ENCODE data around the gene BOLA3. TPM values are rescaled to one million over a fixed set of nuclear protein-coding genes. Genes with fewer than 3 reads are reported as not detected.
"Not testable (repeated sequence)": the region's sequence is repeated elsewhere in the genome, so short reads cannot be mapped to it uniquely, and the experiment has no call there.

The BOLA3 gene
- total and polyA plus RNA-seq, 11 donors, result 52.2 to 242 (median 65.3) TPM

GRCh38 chr2:74137651-74138599, 9.8 kb downstream of the BOLA3 start:
- ATAC-seq, result peak in 1 of 4 donors; percentile 14
- no peak for DNase-seq
- H3K4me3 ChIP-seq, result no peak overlapping the region
- H3K9me3 ChIP-seq, result peaks cover 0 to 3% (median 0%) of the 10 kb centered on the region in 12 donors
- peaks cover 0 to 42% (median 34%) of the 10 kb centered on the region in 9 donors for H3K36me3 ChIP-seq
- H3K4me1 ChIP-seq, result no peaks in the 10 kb centered on the region
- no peak overlapping the region for H3K27ac ChIP-seq
- H3K27me3 ChIP-seq, result no peaks in the 10 kb centered on the region
- intact Hi-C loops (cut with DNase I), result no loop called here
- TF ChIP-seq CTCF (IDR thresholded peaks at IDR 0.05) (no peak), POLR2A (IDR thresholded peaks at IDR 0.05) (no peak)
- 87 to 95% (median 94%) methylated on average over 11 of the region's 11 CpGs for WGBS, 4 donors

- H3K9me3 ChIP-seq, result peaks cover 0 to 3% (median 0%) of the 10 kb centered on the region in 12 donors
- TF ChIP-seq POLR2A (IDR thresholded peaks at IDR 0.05) (no peak), CTCF (IDR thresholded peaks at IDR 0.05) (no peak)
- H3K4me3 ChIP-seq, result no peak overlapping the region
- intact Hi-C loops (cut with DNase I), result no loop called here
- no peaks in the 10 kb centered on the region for H3K4me1 ChIP-seq
- H3K36me3 ChIP-seq, result peaks cover 0 to 19% (median 12%) of the 10 kb centered on the region in 9 donors
- H3K27me3 ChIP-seq, result peaks cover 0 to 19% (median 0%) of the 10 kb centered on the region in 9 donors
- 86 to 94% (median 90%) methylated on average over 5 of the region's 5 CpGs for WGBS, 4 donors
- ATAC-seq, result no peak
- H3K27ac ChIP-seq, result no peak overlapping the region
- DNase-seq, result no peak
These were observed 15.8 kb downstream of the BOLA3 start for GRCh38 chr2:74131901-74132300.

- Histone ChIP-seq H3K27me3 (peaks cover 0 to 19% (median 0%) of the 10 kb centered on the region in 9 donors), H3K36me3 (peaks cover 0 to 19% (median 12%) of the 10 kb centered on the region in 9 donors), H3K4me1 (no peaks in the 10 kb centered on the region), H3K9me3 (peaks cover 0 to 3% (median 0%) of the 10 kb centered on the region in 12 donors), H3K4me3 (no peak overlapping the region), H3K27ac (no peak overlapping the region)
- ATAC-seq, result peak in 1 of 4 donors; percentile 20
- 33 to 53% (median 48%) methylated on average over 41 of the region's 41 CpGs for WGBS, 4 donors
- no peak for DNase-seq
- intact Hi-C loops (cut with DNase I), result no loop called here
- no peak for TF ChIP-seq CTCF (IDR thresholded peaks at IDR 0.05)
- TF ChIP-seq POLR2A (IDR thresholded peaks at IDR 0.05), result no peak
These were observed 17.3 kb downstream of the BOLA3 start for GRCh38 chr2:74130211-74130995.

GRCh38 chr2:74128206-74128605, 19.5 kb downstream of the BOLA3 start:
- no peak for TF ChIP-seq POLR2A (IDR thresholded peaks at IDR 0.05)
- TF ChIP-seq CTCF (IDR thresholded peaks at IDR 0.05), result no peak
- Histone ChIP-seq H3K27ac (no peak overlapping the region), H3K9me3 (peaks cover 0 to 2% (median 0%) of the 10 kb centered on the region in 12 donors), H3K27me3 (peaks cover 0 to 19% (median 0%) of the 10 kb centered on the region in 9 donors), H3K4me1 (no peaks in the 10 kb centered on the region), H3K4me3 (no peak overlapping the region), H3K36me3 (no peaks in the 10 kb centered on the region)
- no peak for DNase-seq
- ATAC-seq, result no peak
- WGBS, 4 donors, result 81 to 88% (median 85%) methylated on average over 3 of the region's 3 CpGs
- intact Hi-C loops (cut with DNase I), result no loop called here

- H3K27ac ChIP-seq; H3K36me3 ChIP-seq; H3K27me3 ChIP-seq; H3K4me3 ChIP-seq; ATAC-seq; DNase-seq; intact Hi-C loops (cut with DNase I): not testable (repeated sequence)
- 90 to 99% (median 97%) methylated on average over 6 to 29 of the region's 29 CpGs for WGBS, 4 donors
- peaks cover 0 to 13% (median 2%) of the 10 kb centered on the region in 12 donors for H3K4me1 ChIP-seq
- H3K9me3 ChIP-seq, result peaks cover 0 to 22% (median 0%) of the 10 kb centered on the region in 12 donors
These were observed 23.8 kb downstream of the BOLA3 start for GRCh38 chr2:74123955-74124354.

GRCh38 chr2:74121846-74122245, 25.9 kb downstream of the BOLA3 start:
- H3K9me3 ChIP-seq, result peaks cover 0 to 22% (median 0%) of the 10 kb centered on the region in 12 donors
- intact Hi-C loops (cut with DNase I), result loop anchor here in 1 of 10 donors (2.0 kb wide), 1 partner anchor 57 kb away; the partner anchor contains the start of gene MOB1A
- 95 to 100% (median 96%) methylated on average over 1 of the region's 1 CpG for WGBS, 4 donors
- not testable (repeated sequence) for H3K4me3 ChIP-seq, DNase-seq, ATAC-seq, H3K27me3 ChIP-seq, H3K27ac ChIP-seq, H3K36me3 ChIP-seq
- peaks cover 0 to 13% (median 2%) of the 10 kb centered on the region in 12 donors for H3K4me1 ChIP-seq
